SK-N-SH (cell line): ENCODE data around the gene TOLLIP. TPM values are rescaled to one million over a fixed set of nuclear protein-coding genes. Genes with fewer than 3 reads are reported as not detected.

Source experiments
- CTCF ChIA-PET: fragments of 300-600, 350-600 bp; formaldehyde crosslinking; extraction: SDS; loops from one replicate; lab custom pipeline; 2021; lab: Yijun Ruan, JAX
- POLR2A ChIA-PET: fragments of 350-600 bp; sonication (Branson Sonifier 250); formaldehyde crosslinking; extraction: SDS; loops from one replicate; lab custom pipeline; 2020; ENCODE audit warnings: antibody characterized with exemption, inconsistent platforms; lab: Yijun Ruan, JAX
- DNase-seq: peaks from one replicate; pipeline ENCODE4 v3.0.0; 2012
- H2AFZ ChIP-seq: fragments of 200-600 bp; sonication (generic); 2 replicates; pipeline ENCODE4 v1.8.1; 2016; ENCODE audit warnings: antibody characterized with exemption, mild to moderate bottlenecking, low read depth
- H3F3A ChIP-seq: fragments of 200-600 bp; sonication (generic); replicated peaks from 2 replicates; pipeline ENCODE3; 2016; ENCODE audit warnings: antibody characterized with exemption, mild to moderate bottlenecking; ENCODE audit not compliant: insufficient read depth
- H3K27ac ChIP-seq, 2 experiments: fragments of 200-500 bp in 1 of 2; fragments of 200-600 bp in 1 of 2; sonication (Bioruptor generic) in 1 of 2; sonication (generic), shearing (Covaris generic) in 1 of 2; 2 replicates each; pipeline versions ENCODE4 v1.5.1 to v1.6.1; 2014 to 2016; ENCODE audit warnings: low read depth in 2 of 2, inconsistent platforms in 1 of 2, low read length in 1 of 2, mild to moderate bottlenecking in 1 of 2, mixed read lengths in 1 of 2
- H3K27me3 ChIP-seq: fragments of 200-600 bp; sonication (generic), shearing (Covaris generic); 2 replicates; pipeline ENCODE4 v1.6.1; 2016; ENCODE audit warnings: mixed run types; ENCODE audit not compliant: insufficient read depth
- H3K36me3 ChIP-seq, 2 experiments: fragments of 200-500 bp in 1 of 2; fragments of 200-600 bp in 1 of 2; sonication (Bioruptor generic) in 1 of 2; sonication (generic) in 1 of 2; replicated peaks in 1 of 2; 2 replicates each; pipeline versions ENCODE3 to v1.5.1; 2014 to 2016; ENCODE audit warnings: low read length in 1 of 2, mild to moderate bottlenecking in 1 of 2; ENCODE audit not compliant: insufficient read depth in 2 of 2, control insufficient read depth in 1 of 2
- H3K4me1 ChIP-seq, 2 experiments: fragments of 200-500 bp in 1 of 2; fragments of 200-600 bp in 1 of 2; sonication (Bioruptor generic) in 1 of 2; sonication (generic), shearing (Covaris generic) in 1 of 2; 2 replicates each; pipeline versions ENCODE4 v1.5.1 to v1.6.1; 2014 to 2016; ENCODE audit warnings: low read depth in 1 of 2, low read length in 1 of 2, mixed run types in 1 of 2; ENCODE audit not compliant: insufficient read depth in 2 of 2, control insufficient read depth in 1 of 2
- H3K4me2 ChIP-seq: fragments of 200-600 bp; sonication (generic), shearing (Covaris generic); 2 replicates; pipeline ENCODE4 v1.6.1; 2017; ENCODE audit warnings: mixed run types
- H3K4me3 ChIP-seq, 2 experiments: fragments of 200-500 bp in 1 of 2; fragments of 200-600 bp in 1 of 2; sonication (Bioruptor generic) in 1 of 2; sonication (generic), shearing (Covaris generic) in 1 of 2; 2 replicates each; pipeline versions ENCODE4 v1.5.1 to v1.8.1; 2014 to 2016; ENCODE audit warnings: low read depth in 2 of 2, inconsistent platforms in 1 of 2, low read length in 1 of 2, mild to moderate bottlenecking in 1 of 2, mixed read lengths in 1 of 2, moderate library complexity in 1 of 2
- H3K79me2 ChIP-seq: fragments of 200-600 bp; sonication (generic); 2 replicates; pipeline ENCODE4 v1.8.1; 2017; ENCODE audit warnings: mild to moderate bottlenecking; ENCODE audit not compliant: insufficient read depth
- H3K9ac ChIP-seq: fragments of 200-600 bp; sonication (generic); 2 replicates; pipeline ENCODE4 v1.6.1; 2017; ENCODE audit warnings: mixed run types
- H3K9me2 ChIP-seq: fragments of 200-600 bp; sonication (generic); 2 replicates; pipeline ENCODE4 v1.6.1; 2017; ENCODE audit warnings: mixed run types
- H3K9me3 ChIP-seq: fragments of 200-600 bp; sonication (generic); 2 replicates; pipeline ENCODE4 v1.6.1; 2017; ENCODE audit warnings: mixed run types, mild to moderate bottlenecking, moderate library complexity
- H4K20me1 ChIP-seq: fragments of 200-600 bp; sonication (generic); 2 replicates; pipeline ENCODE4 v1.6.1; 2017; ENCODE audit warnings: mild to moderate bottlenecking, mixed run types; ENCODE audit not compliant: insufficient read depth
- CHD2 ChIP-seq: fragments of 150-350 bp; IDR thresholded peaks from 2 replicates; pipeline ENCODE4 v1.6.1; 2018; ENCODE audit warnings: low read length; ENCODE audit not compliant: partially characterized antibody
- JUND ChIP-seq: IDR thresholded peaks from 2 replicates; pipeline ENCODE4 v1.4.0; 2012
- RFX5 ChIP-seq: IDR thresholded peaks from 2 replicates; pipeline ENCODE4 v1.6.1; 2012; ENCODE audit warnings: mild to moderate bottlenecking, improper control_type of control experiment, low read length
- TEAD4 ChIP-seq: IDR thresholded peaks from 2 replicates; pipeline ENCODE4 v1.4.0; 2012; ENCODE audit warnings: mild to moderate bottlenecking, borderline replicate concordance; ENCODE audit not compliant: insufficient read depth
- YY1 ChIP-seq: IDR thresholded peaks from 2 replicates; pipeline ENCODE4 v1.4.0; 2012; ENCODE audit warnings: low read depth, mild to moderate bottlenecking
- WGBS: methylation state at CpG from one replicate; pipeline ENCODE4 v1.1.6; 2017; ENCODE audit warnings: low lambda C conversion rate; 5-methylcytosine and 5-hydroxymethylcytosine counted together
- polyA plus RNA-seq, 3 experiments: library from polyadenylated mRNA; depleted of rRNA; stranded (reverse); fragments of >200 nt; gene quantifications; 2 replicates each; pipeline ENCODE4 v1.2.3, GENCODE V29; 2012
- TF ChIP-seq, protein P1 (sequence below): IDR thresholded peaks from 2 replicates; pipeline ENCODE4 v1.6.1; 2012; ENCODE audit warnings: mild to moderate bottlenecking, low read depth, low read length, moderate library complexity
- TF ChIP-seq, protein P2 (sequence below): IDR thresholded peaks from 2 replicates; pipeline ENCODE4 v1.4.0; 2012; ENCODE audit warnings: low read depth

Gene TOLLIP
- polyA plus RNA-seq, 1 of the 3 experiments (the other 2 are of a cell fraction) = 55.4 TPM

DNA sequence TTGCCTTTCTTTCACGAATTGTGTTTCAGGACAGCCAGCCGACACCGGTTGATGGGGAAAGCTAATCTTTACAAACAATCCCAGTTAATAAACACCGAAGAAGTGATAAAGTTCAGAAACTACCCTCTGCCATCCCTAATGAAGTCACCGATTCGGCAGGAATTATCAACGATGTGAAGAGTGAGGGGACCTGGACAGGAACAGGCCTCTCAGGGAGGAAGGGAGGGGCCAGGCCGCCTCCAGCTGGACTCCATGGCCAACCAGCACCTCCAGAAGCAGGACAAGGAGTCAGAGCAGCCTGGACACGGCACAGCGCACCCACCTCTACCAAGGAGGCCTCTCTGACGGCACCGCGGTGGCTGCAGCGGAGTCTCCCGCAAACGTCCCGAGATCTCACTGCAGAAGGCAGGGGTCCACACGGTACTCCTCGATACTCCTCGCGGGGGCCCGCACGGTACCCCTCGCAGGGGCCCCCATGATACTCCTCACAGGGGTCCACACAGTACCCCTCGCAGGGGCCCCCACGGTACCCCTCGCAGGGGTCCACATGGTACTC, 3.9 kb downstream of the TOLLIP start (continued):
- TF ChIP-seq, protein P1, sequence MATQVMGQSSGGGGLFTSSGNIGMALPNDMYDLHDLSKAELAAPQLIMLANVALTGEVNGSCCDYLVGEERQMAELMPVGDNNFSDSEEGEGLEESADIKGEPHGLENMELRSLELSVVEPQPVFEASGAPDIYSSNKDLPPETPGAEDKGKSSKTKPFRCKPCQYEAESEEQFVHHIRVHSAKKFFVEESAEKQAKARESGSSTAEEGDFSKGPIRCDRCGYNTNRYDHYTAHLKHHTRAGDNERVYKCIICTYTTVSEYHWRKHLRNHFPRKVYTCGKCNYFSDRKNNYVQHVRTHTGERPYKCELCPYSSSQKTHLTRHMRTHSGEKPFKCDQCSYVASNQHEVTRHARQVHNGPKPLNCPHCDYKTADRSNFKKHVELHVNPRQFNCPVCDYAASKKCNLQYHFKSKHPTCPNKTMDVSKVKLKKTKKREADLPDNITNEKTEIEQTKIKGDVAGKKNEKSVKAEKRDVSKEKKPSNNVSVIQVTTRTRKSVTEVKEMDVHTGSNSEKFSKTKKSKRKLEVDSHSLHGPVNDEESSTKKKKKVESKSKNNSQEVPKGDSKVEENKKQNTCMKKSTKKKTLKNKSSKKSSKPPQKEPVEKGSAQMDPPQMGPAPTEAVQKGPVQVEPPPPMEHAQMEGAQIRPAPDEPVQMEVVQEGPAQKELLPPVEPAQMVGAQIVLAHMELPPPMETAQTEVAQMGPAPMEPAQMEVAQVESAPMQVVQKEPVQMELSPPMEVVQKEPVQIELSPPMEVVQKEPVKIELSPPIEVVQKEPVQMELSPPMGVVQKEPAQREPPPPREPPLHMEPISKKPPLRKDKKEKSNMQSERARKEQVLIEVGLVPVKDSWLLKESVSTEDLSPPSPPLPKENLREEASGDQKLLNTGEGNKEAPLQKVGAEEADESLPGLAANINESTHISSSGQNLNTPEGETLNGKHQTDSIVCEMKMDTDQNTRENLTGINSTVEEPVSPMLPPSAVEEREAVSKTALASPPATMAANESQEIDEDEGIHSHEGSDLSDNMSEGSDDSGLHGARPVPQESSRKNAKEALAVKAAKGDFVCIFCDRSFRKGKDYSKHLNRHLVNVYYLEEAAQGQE = no peak
- TF ChIP-seq TEAD4 = no peak
- TF ChIP-seq, all 33 proteins: peak for 0

DNA sequence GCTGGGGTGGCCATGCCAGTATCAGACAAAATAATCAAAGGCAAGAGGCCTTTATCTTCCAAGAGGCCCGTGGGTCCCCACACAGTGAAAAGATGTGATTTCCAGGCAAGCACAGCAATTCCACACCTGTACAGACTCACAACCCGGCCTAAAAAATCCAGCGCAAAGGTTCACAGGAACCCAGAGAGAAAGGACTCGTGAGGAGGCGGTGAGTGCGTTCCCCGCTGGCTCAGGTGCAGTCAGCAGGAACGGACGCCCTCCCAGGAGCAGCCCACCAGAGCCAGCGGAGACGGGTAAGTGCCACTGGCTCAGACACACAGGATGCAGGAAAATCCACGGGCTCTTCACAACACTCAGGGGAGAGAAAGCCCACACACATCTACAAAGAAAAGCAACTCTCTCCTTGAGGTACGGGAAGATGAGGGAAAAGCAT, 4.4 kb downstream of the TOLLIP start:
- H3K27me3 ChIP-seq = no peaks in the 10 kb centered on the region
- ChIA-PET CTCF (no interaction called here), POLR2A (no interaction called here)
- H4K20me1 ChIP-seq = peaks cover 53% of the 10 kb centered on the region
- H3K27ac ChIP-seq = no peak overlapping the region
- no peak overlapping the region for H3K9ac ChIP-seq
- H3K9me3 ChIP-seq = no peaks in the 10 kb centered on the region
- TF ChIP-seq YY1 (no peak), TEAD4 (no peak), RFX5 (no peak), JUND (no peak), CHD2 (no peak)
- TF ChIP-seq, protein P1 = no peak
- TF ChIP-seq, protein P2, sequence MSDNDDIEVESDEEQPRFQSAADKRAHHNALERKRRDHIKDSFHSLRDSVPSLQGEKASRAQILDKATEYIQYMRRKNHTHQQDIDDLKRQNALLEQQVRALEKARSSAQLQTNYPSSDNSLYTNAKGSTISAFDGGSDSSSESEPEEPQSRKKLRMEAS = no peak
- peaks cover 0 to 19% of the 10 kb centered on the region in 2 experiments for H3K36me3 ChIP-seq
- no peaks in the 10 kb centered on the region for H3K9me2 ChIP-seq
- H2AFZ ChIP-seq = no peak overlapping the region
- DNase-seq = no peak
- peaks cover 92% of the 10 kb centered on the region for H3K79me2 ChIP-seq
- no peaks in the 10 kb centered on the region for H3F3A ChIP-seq
- no peak overlapping the region for H3K4me3 ChIP-seq
- peaks cover 0 to 20% of the 10 kb centered on the region in 2 experiments; a peak in 2 of 4 replicates for H3K4me1 ChIP-seq
- 89% methylated on average over 12 of the region's 13 CpGs for whole genome bisulfite sequencing
- no peak overlapping the region for H3K4me2 ChIP-seq
